GM04504 (cell line): Measurements from ENCODE around the gene ST6GALNAC3.
"Not testable (repeated sequence)": the region's sequence is repeated elsewhere in the genome, so short reads cannot be mapped to it uniquely, and the experiment has no call there.

Source experiments
- DNase-seq: peaks from one replicate; pipeline ENCODE4 v3.0.0-alpha.2; 2012; ENCODE audit warnings: low read depth

ST6GALNAC3 gene

DNA sequence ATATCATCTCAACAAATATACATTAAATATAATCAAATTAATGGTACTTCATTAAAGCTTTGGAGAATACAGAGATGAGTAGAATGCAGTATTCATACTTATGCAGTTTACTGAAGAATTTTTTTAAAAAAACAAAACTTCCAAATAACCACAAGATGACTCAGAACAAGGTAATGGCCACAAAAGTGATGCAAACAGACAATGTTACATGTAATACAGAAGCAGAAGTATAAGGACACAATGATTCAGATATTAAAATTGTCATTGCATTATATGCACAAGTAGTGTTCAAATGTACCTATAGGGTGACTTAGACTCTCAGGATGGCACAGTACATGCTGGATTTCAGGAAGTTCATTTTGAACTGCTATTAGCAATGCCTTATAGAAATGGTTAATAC lies 565.5 kb downstream of the ST6GALNAC3 start:
- DNase-seq: peak; percentile 4

DNA sequence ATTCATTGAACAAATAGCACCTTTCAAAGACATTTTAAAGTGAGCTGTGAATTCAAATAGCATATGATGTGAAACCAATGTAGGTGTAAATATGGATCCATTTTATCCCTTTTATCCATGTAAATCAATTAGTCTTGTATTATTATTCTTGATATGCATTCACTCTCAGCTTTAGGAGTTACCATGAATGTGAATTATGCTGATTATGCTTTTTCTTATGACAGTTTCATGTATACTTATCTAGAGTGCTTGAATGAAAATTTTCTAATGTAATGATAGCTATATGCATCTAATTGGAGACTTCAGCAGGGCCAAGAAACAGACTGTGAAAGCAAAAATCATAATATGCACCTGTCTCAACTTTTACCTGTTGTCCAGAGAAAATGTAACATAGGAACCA lies 566.2 kb downstream of the ST6GALNAC3 start:
- DNase-seq: no peak

DNA sequence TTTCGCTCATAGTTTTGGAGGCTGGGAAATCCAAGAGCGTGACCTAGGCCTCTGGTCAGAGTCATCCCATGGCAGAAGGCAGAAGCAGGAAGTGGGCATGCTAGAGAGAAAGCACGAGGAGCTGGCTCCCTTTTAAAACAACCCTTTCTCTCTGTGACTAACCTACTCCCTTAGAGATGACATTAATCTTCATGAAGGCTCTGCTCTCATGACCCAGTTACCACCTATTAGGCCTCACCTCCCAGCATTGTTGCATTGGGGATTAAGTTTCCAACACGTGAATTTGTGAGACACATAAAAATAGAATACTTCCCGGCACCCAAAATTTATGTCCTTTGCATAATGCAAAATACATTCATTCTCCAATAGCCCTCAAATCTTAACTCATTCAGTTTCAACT lies 569.6 kb downstream of the ST6GALNAC3 start:
- DNase-seq: no peak

DNA sequence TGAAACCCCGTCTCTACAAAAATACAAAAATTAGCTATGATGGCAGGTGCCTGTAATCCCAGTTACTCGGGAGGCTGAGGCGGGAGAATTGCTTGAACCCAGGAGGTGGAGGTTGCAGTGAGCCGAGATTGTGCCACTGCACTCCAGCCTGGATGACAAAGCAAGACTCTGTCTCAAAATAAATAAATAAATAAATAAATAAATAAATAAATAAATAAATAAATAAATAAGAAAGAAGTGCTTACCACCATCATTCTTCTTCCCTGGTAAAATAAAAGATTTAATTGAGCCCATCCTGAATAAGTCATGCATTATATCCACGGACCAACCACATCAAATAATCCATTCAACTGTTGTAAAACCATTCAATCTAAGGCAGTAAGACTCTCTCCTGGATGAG lies 578.3 kb downstream of the ST6GALNAC3 start:
- not testable (repeated sequence) for DNase-seq

DNA sequence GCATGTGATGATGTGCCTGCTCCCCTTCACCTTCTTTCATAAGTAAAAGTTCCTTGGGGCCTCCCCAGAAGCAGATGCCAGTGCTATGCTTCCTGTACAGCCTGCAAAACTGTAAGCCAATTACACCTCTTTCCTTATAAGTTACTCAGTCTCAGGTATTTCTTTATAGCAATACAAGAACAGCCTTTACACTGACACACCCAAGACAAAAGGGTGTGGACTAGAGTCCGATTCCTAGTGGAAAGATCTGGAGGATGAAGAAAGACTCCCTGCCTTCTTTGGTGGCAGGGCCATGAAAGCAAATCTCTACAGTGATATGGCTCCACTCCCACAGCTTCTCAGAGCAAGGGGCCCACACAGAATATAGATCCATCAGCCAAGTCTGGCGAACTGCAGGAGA lies 583.1 kb downstream of the ST6GALNAC3 start:
- DNase-seq: no peak

DNA sequence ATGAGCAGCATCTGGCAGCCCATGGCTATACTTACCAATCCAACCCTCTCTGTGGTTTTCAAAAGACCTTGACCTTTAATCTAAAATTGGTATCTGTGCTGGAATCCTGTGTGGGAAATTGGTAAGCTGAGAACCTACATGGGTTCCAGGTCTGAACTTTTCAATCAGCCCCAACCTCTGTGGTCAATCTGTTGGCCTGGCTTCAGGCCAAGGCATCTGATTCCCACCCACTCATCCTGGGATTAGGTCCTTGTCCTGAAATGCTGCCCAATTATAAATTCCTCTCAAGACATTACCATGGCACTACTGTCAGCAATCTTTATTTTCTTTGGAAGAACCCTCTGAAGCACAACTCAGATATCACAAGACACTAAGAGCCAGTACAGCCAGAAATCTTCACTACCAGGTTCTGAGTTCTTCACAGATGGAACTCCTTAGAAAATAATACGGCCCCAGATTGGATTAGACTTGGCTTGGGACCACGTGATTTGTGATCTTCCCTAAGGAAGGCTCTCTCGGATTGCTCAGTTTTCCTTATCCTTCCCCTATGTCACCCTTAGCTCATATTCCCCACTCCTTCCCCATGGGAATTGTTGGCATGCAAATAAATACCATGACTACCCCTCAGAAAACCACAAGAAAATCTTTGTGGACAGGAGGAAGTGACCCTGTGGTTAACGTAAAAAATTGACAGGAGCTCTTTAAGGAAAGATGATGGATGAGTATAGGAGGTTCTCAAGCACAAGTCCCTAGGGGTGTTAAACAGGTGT lies 584.8 kb downstream of the ST6GALNAC3 start:
- no peak for DNase-seq

DNA sequence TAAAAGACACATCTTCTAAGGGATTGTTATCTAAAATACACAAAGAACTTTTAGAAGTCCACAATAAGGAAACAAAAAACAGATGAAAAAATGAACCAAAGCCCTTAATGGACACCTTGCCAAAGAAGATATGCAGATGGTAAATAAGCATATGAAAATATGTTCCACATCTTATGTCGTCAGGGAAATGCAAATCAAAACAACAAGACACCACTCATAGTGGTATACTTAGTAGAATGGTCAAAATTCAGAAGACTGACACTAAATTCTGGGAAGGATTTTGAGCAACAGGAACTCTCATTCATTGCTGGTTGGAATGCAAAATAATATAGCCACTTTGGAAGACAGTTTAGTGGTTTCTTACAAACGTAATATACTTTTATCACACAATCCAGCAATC lies 587.0 kb downstream of the ST6GALNAC3 start:
- DNase-seq: no peak

DNA sequence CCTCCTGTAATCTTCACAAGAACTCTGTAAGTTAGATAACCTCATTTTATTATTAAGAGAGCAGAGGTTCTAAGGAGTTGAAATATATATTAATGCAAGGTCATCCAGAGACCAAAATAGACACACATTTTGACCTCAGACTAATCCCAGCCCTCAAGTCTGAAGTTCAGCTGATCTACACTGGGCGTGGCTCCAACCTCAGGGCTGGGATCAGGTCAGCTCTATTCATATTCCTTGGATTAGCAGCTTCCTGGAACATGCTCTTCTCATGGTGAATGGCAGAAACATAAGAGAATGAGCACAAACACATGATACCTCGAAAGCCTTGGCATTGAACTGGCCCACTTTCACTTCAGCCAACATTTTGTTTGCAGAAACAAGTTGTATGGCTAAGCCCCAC lies 592.0 kb downstream of the ST6GALNAC3 start:
- DNase-seq: no peak

DNA sequence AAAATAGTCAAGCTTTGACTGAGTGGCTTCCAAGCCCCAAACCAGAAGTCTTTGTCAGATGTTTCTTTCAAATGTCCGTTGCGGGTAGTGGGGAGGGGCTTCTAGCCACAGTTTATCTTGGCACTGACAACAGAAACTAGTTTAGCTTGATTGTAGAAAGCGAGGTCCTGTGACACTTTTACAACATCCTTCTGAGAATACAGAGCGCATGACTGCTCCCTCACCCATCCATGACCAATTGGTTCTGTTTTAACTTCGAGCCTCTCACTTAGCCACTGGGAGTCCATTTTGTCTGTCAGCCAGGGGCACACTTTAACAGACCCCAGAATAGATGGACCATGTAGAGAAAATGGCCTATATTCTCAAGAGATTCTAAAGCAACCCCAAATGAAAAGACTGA lies 593.5 kb downstream of the ST6GALNAC3 start:
- DNase-seq: no peak

DNA sequence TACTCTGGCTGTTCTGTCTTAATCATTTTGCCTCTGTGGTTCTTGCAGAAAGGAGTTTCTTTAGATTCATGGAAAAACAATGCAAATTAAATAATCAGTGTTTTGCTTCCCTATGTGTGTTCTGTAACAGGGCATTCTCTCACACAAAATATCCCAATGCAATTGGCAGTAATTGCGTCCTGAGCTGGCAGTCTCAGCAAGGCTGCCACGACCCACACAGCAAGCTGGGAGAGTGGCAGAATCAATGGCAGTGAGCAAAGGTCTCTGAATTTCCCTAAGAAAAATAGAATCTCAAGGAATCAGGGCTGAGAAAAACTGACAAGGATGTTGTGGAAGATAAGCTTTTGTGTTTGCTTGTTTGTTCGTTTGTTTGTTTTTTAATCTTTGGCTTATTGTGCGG lies 594.6 kb downstream of the ST6GALNAC3 start:
- DNase-seq: no peak

DNA sequence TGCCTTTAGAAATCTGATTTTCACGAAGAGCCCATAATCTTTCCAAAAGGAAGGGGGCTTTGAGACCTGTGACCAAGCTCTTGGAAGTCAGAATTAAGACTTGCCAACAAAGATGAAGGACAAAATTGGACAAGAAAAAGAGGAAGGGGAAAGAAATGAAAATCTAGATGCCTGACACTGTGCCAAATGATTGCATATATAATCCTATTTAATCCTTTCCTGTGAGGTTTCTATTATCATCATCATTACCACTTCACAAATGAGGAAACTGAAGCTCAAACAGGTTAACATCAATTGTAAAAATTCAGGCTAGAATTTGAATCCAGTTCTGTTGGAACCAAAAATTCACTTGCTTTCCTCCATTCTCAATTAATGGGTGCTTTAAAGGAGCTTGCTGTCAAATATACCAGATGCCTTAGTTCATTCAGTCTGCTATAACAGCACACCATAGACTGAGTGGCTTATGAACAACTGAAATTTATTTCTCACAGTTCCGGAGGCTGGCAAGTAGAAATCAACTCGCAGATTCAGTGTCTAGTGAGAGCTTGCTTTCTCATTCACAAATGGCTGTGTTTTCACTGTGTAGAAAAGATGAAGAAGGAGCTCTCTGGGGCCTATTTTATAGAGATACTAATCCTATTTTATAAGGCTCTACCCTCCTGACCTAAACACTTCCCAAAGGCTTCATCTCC lies 595.2 kb downstream of the ST6GALNAC3 start:
- no peak for DNase-seq

DNA sequence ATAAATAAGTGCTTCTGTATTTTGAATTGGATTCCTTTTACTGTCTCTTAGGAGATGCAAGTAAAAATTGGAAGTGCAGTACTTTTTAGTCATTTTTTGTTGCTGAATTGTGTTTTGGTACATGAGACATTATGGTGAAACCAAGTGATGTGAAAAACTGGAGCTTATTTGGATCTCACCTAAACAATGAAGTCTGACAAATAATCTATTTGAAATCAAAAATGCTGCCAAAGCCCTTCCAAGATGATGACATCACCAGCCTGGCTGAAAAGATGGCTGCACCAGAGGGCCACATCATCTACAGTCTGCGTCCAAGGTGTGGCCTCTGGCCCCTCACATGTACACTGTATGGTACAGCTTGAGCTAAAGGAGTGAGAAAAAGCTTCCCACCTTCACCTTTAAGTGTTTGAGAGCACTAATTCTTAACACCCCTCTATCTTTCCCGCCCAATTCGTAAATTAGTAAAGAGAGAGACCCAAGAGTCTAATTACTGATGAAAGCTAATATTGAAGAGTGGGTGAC lies 600.2 kb downstream of the ST6GALNAC3 start:
- no peak for DNase-seq

DNA sequence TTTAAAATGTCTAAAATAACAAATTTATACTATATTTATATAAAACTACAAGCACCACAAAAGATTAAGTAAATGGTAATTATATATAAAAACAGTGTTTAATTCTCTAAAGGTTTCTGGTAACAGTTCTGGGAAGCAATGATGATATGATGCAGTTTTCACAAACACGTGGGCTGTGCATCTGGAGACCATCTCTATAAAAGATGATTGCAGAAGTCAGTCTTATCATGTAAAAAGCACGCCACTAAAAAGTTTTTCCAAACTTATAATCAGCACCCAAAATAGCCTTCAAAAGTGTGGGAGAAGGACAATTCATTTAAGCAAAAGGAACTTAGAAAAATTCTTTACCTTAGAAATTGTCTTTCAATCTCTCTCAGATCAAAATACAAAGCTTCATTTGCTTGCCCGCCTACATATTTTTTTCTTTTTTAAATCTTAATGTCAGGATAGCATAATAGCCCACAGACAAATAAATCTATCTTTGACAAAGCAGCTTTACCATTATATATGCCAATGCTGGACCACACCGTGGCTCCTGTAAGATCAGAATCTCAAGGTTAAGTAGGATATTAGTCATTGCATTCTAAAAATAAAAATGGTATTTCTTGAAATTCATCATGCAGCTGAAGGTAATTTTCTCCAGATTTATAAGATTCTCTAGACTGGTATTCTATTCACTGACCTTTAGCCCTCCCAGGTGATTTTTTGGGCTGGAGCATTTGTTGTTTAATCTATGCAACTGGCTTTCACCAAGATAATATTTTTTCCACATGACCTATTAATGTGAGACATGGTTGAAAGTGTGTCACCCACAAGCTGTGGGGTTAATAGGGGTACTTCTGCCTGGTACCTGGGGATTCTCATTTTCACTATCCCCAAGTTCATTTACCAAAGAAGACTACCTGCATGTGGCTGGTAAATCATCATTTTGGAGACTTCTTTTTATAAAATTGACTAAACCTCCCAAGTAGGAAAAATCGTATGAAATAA lies 603.2 kb downstream of the ST6GALNAC3 start:
- DNase-seq: no peak

DNA sequence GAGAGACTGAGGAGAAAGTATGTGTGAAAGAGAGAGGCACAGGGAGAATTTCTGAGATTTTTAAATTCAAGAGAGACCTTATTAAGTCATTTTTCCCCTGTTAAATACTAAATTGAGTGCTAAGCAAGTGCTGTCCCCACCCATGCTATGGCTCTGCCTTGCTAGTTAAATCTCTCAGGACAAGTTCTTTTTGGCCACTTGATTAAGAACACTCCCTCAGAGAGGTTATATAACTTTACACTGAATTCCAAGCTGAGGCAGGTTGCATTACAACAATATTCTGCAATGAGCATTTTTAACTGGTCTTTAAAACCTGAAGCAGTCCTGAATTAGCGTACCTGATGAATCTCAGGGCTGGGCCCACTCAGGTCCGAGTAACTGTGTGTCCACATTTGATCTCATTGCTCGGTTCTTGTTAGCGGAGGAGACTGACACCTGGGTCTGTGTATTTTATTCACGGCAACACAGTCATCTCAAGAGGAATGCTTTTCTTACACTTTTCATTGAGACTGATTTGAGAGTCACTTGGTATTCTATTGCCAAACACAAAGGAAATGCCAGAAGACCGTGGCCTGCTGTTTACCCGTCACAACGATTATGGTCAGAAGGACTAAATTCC lies 605.1 kb downstream of the ST6GALNAC3 start:
- DNase-seq: no peak

DNA sequence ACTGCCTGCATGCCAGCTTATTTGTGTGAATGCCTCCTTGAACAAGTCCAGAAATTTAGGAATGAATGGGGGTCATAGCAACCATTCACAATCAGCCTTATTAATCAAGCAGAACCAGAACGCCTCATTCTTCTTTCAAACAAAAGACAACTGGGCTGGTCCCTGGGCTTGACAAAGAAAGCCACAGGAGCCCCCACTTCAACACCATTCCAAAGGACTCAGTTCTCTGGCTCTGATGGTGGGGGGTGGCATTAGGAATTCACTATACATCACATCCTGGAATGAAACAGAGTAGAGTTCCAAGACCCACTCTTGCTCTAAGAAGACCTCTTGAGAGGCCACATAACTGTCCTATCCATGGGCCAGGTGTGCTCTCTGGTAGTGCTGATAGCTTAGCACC lies 606.1 kb downstream of the ST6GALNAC3 start:
- DNase-seq: no peak

DNA sequence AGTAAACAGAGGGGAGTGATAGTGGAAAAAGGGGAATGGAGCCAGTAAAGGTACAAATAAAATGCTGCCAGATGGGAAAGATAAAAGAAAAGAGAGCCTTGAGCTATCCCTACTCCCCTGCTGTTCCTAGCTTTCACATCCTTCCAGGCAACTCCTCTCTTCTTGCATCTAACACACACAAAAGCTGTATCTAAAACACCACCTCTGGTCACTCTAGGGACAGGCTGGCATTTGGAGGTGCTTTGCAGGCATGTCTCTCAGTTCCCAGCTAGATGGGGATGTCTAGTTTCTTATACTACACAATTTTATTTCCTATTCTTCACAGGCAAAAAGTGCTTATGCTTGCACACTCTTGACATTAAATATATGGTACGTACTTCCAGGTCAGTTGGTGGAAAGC lies 607.6 kb downstream of the ST6GALNAC3 start:
- DNase-seq: no peak
